OCI-LY1 (cell line): ENCODE results near the gene CHMP2A.
"Not testable (repeated sequence)": the region's sequence is repeated elsewhere in the genome, so short reads cannot be mapped to it uniquely, and the experiment has no call there.

Experiments used
- H2AFZ ChIP-seq: fragments of 200-600 bp; sonication (generic), shearing (Covaris generic); 2 replicates; pipeline ENCODE4 v1.6.0; 2014; ENCODE audit warnings: antibody characterized with exemption, mild to moderate bottlenecking, low read length
- H3F3A ChIP-seq: fragments of 200-600 bp; sonication (generic), shearing (Covaris generic); 2 replicates; pipeline ENCODE4 v1.6.0; 2014; ENCODE audit warnings: mild to moderate bottlenecking, antibody characterized with exemption, low read length, moderate library complexity; ENCODE audit not compliant: insufficient read depth
- H3K27ac ChIP-seq: fragments of 200-600 bp; sonication (generic); 2 replicates; pipeline ENCODE4 v1.5.1; 2014; ENCODE audit warnings: low read length, mixed run types, mild to moderate bottlenecking, low read depth; ENCODE audit not compliant: poor library complexity, severe bottlenecking
- H3K27me3 ChIP-seq: fragments of 200-600 bp; sonication (generic); 2 replicates; pipeline ENCODE4 v1.6.0; 2014; ENCODE audit warnings: antibody characterized with exemption, mild to moderate bottlenecking, low read length, moderate library complexity; ENCODE audit not compliant: insufficient read depth
- H3K36me3 ChIP-seq: fragments of 200-600 bp; sonication (generic); 2 replicates; pipeline ENCODE4 v1.6.1; 2014; ENCODE audit warnings: mild to moderate bottlenecking, antibody characterized with exemption, low read length, moderate library complexity, mixed read lengths; ENCODE audit not compliant: insufficient read depth
- H3K4me1 ChIP-seq: fragments of 200-600 bp; sonication (generic); 2 replicates; pipeline ENCODE4 v1.5.1; 2014; ENCODE audit warnings: mild to moderate bottlenecking, low read length, moderate library complexity; ENCODE audit not compliant: insufficient read depth, severe bottlenecking
- H3K4me2 ChIP-seq: fragments of 200-600 bp; sonication (generic), shearing (Covaris generic); 2 replicates; pipeline ENCODE4 v1.6.1; 2014; ENCODE audit warnings: low read length
- H3K4me3 ChIP-seq: fragments of 200-600 bp; sonication (generic); 2 replicates; pipeline ENCODE4 v1.5.1; 2014; ENCODE audit warnings: low read length, low read depth, mild to moderate bottlenecking, mixed read lengths; ENCODE audit not compliant: poor library complexity, severe bottlenecking
- H3K79me2 ChIP-seq: fragments of 200-600 bp; shearing (Covaris generic); 2 replicates; pipeline ENCODE4 v1.6.1; 2016; ENCODE audit warnings: mixed run types, low read length, mixed read lengths; ENCODE audit not compliant: insufficient read depth
- H3K9ac ChIP-seq: fragments of 200-600 bp; sonication (generic), shearing (Covaris generic); 2 replicates; pipeline ENCODE4 v1.6.1; 2014; ENCODE audit warnings: mild to moderate bottlenecking, low read length, mixed read lengths
- H3K9me2 ChIP-seq: fragments of 200-600 bp; sonication (generic), shearing (Covaris generic); 2 replicates; pipeline ENCODE4 v1.6.1; 2014; ENCODE audit warnings: low read depth, mild to moderate bottlenecking, low read length, mixed read lengths
- H3K9me3 ChIP-seq: fragments of 200-600 bp; shearing (Covaris generic); 2 replicates; pipeline ENCODE4 v1.6.1; 2014; ENCODE audit warnings: low read length, mixed read lengths
- H4K20me1 ChIP-seq: fragments of 200-600 bp; sonication (generic), shearing (Covaris generic); 2 replicates; pipeline ENCODE4 v1.6.0; 2016; ENCODE audit warnings: mild to moderate bottlenecking, low read length; ENCODE audit not compliant: insufficient read depth
- CTCF ChIP-seq: fragments of 200-600 bp; sonication (generic), shearing (Covaris generic); IDR thresholded peaks from 2 replicates; pipeline ENCODE4 v1.5.1; 2017; ENCODE audit warnings: mild to moderate bottlenecking, antibody characterized with exemption, low read length, moderate library complexity, mixed read lengths
- EZH2 ChIP-seq: fragments of 200-600 bp; sonication (generic), shearing (Covaris generic); IDR thresholded peaks from 2 replicates; pipeline ENCODE4 v1.8.0; 2017; ENCODE audit warnings: borderline replicate concordance, mixed run types, mild to moderate bottlenecking, antibody characterized with exemption, low read length, moderate library complexity, mixed read lengths

Gene CHMP2A

GRCh38 chr19:58545286-58546018, 9.5 kb downstream of the CHMP2A start:
- Histone ChIP-seq H3K9ac (peak overlapping the region; percentile 90), H3K4me2 (peak overlapping the region; percentile 94), H3K9me3 (no peaks in the 10 kb centered on the region), H3F3A (no peaks in the 10 kb centered on the region), H3K79me2 (peaks cover 29% of the 10 kb centered on the region), H4K20me1 (no peaks in the 10 kb centered on the region), H3K4me1 (peaks cover 23% of the 10 kb centered on the region), H3K4me3 (peak overlapping the region; percentile 89), H3K36me3 (peaks cover 57% of the 10 kb centered on the region), H2AFZ (no peak overlapping the region), H3K9me2 (no peaks in the 10 kb centered on the region), H3K27ac (no peak overlapping the region), H3K27me3 (no peaks in the 10 kb centered on the region)
- no peak for TF ChIP-seq EZH2
- TF ChIP-seq CTCF = no peak

DNA sequence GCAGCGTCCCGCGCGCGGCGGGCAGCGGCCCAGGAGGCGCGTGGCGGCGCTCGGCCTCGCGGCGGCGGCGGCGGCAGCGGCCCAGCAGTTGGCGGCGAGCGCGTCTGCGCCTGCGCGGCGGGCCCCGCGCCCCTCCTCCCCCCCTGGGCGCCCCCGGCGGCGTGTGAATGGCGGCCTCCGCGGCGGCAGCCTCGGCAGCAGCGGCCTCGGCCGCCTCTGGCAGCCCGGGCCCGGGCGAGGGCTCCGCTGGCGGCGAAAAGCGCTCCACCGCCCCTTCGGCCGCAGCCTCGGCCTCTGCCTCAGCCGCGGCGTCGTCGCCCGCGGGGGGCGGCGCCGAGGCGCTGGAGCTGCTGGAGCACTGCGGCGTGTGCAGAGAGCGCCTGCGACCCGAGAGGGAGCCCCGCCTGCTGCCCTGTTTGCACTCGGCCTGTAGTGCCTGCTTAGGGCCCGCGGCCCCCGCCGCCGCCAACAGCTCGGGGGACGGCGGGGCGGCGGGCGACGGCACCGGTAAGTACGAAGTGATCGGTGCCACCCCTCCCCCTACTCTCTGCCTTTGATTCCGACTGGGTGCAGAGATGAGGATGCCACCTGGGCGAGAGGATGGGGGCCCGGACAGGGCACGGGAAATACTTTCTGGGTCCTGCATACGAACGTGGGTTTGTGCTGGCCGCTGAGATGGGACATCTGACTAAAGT, 10.2 kb downstream of the CHMP2A start:
- no peaks in the 10 kb centered on the region for H3F3A ChIP-seq
- peak overlapping the region; percentile 41 for H3K27ac ChIP-seq
- H3K36me3 ChIP-seq = peaks cover 50% of the 10 kb centered on the region
- no peaks in the 10 kb centered on the region for H3K27me3 ChIP-seq
- TF ChIP-seq CTCF = no peak
- no peak for TF ChIP-seq EZH2
- H3K4me3 ChIP-seq = peak overlapping the region; percentile 89
- no peaks in the 10 kb centered on the region for H3K9me3 ChIP-seq
- no peak overlapping the region for H2AFZ ChIP-seq
- peak overlapping the region; percentile 94 for H3K4me2 ChIP-seq
- no peaks in the 10 kb centered on the region for H3K9me2 ChIP-seq
- peaks cover 23% of the 10 kb centered on the region for H3K4me1 ChIP-seq
- peaks cover 29% of the 10 kb centered on the region for H3K79me2 ChIP-seq
- H4K20me1 ChIP-seq = no peaks in the 10 kb centered on the region
- peak overlapping the region; percentile 90 for H3K9ac ChIP-seq

DNA sequence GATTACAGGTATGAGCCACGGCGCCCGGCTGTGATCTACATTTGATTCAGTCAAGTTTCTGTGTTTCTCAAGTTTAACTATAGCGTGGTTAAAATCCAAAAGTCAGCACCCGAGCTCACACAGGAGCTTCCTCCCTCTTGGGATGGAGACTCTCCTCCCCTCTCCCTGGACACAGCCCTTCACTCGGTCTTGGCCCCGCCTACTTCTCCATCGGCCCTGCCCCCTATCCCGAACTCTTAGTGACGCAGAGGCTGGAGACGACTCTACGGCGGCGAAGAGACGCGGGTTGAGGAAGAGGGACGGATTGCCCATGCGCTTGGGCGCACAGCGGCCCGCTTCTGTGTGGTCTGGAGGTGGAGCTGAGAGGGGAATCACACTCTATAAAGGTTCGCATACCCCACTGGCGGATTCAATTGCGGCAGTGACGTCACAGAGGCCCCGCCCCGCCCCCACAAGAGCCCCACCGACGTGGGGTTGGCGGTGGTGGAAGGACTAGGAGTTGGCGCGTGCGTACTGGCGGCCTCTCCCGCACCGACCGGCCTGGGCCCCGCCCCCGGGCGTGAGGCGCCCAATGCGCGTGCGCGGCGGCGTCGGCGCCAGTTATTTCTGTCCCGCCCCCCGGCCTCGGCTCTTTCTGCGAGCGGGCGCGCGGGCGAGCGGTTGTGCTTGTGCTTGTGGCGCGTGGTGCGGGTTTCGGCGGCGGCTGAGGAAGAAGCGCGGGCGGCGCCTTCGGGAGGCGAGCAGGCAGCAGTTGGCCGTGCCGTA, 10.9 kb downstream of the CHMP2A start, which contains the start of gene TRIM28:
Gene TRIM28 (plus strand): TSS at position 239 of the 765 bp plus-strand sequence. CDS start 694 bp downstream, outside the sequence.
- H3K9me2 ChIP-seq = no peaks in the 10 kb centered on the region
- no peak within 1 kb of the TSS for H2AFZ ChIP-seq
- peak within 1 kb of the TSS; percentile 90 for H3K9ac ChIP-seq
- H4K20me1 ChIP-seq = no peaks in the 10 kb centered on the region
- peaks cover 29% of the 10 kb centered on the region for H3K79me2 ChIP-seq
- H3F3A ChIP-seq = no peaks in the 10 kb centered on the region
- no peak for TF ChIP-seq EZH2
- TF ChIP-seq CTCF = no peak
- H3K36me3 ChIP-seq = peaks cover 43% of the 10 kb centered on the region
- peaks cover 23% of the 10 kb centered on the region for H3K4me1 ChIP-seq
- peak within 1 kb of the TSS; percentile 94 for H3K4me2 ChIP-seq
- peak within 1 kb of the TSS; percentile 89 for H3K4me3 ChIP-seq
- H3K9me3 ChIP-seq = no peaks in the 10 kb centered on the region
- H3K27ac ChIP-seq = peak within 1 kb of the TSS; percentile 60
- H3K27me3 ChIP-seq = no peaks in the 10 kb centered on the region

DNA sequence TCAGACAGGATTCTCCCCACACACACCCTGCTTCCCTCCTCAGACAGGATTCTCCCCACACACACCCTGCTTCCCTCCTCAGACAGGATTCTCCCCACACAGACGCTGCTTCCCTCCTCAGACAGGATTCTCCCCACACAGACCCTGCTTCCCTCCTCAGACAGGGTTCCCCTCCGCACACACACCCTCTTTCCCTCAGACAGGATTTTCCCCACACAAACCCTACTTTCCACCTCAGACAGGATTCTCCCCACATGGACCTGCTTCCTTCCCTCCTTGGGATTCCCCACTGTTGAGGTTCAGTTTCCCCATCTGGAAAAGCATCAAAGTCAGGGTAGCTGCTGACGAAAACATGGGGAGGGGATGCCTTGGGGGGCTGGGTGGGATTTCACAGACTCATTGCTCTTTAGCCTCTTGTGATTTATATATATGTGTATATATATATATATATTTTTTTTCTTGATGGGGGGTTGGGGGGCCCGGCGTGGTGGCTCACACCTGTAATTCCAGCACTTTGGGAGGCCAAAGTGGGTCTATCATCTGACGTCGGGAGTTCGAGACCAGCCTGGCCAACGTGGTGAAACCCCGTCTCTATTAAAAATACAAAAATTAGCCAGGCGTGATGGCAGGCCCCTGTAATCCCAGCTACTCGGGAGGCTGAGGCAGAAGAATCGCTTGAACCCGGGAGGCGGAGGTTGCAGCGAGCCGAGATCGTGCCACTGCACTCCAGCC, 12.1 kb downstream of the CHMP2A start:
- H3K9me3 ChIP-seq, H3F3A ChIP-seq, H3K4me2 ChIP-seq, H3K27ac ChIP-seq, H3K9me2 ChIP-seq, H3K27me3 ChIP-seq, H3K4me3 ChIP-seq, H3K9ac ChIP-seq, H4K20me1 ChIP-seq, H2AFZ ChIP-seq: not testable (repeated sequence)
- Histone ChIP-seq H3K79me2 (peaks cover 29% of the 10 kb centered on the region), H3K4me1 (peaks cover 35% of the 10 kb centered on the region), H3K36me3 (peaks cover 31% of the 10 kb centered on the region)
